Measurements from ENCODE around the gene CDC123. TPM values are rescaled to one million over a fixed set of nuclear protein-coding genes. Genes with fewer than 3 reads are reported as not detected.

CDC123 gene
- 101 and 108 TPM in 2 replicates for total RNA-seq

GRCh38 chr10:12195603-12196506 lies at the start of gene CDC123, which contains the start of gene NUDT5:
Gene CDC123, plus strand, starts transcription at chr10:12196188. Its CDS starts 58 bp downstream, at chr10:12196246.
Gene NUDT5, minus strand, starts transcription at chr10:12195891. Its CDS starts 9,600 bp downstream, at chr10:12186291.

Other genes with a start within 250 kb of the CDC123 start
- 7.1 and 8.1 TPM in 2 replicates for gene UPF2, start 153.4 kb upstream of the CDC123 start, total RNA-seq
- gene DHTKD1, start 127.2 kb upstream of the CDC123 start, total RNA-seq: 11.3 and 12.3 TPM in 2 replicates
- gene SEC61A2, start 66.5 kb upstream of the CDC123 start, total RNA-seq: 3.0 and 4.2 TPM in 2 replicates
- 79.7 and 81.4 TPM in 2 replicates for gene NUDT5, start 297 bp upstream of the CDC123 start, total RNA-seq
- 0.15 and 0.67 TPM in 2 replicates for gene CAMK1D, start 153.4 kb downstream of the CDC123 start, total RNA-seq

All from bronchus fibroblast of lung (primary cell).